GDM1 (cell line): Measurements from ENCODE around the gene EPHB3.

ENCODE experiments used
- DNase-seq: peaks from one replicate; lab custom pipeline; 2025; lab: John Stamatoyannopoulos, UW

The EPHB3 gene

GRCh38 chr3:184626923-184627322, 65.3 kb downstream of the EPHB3 start:
- DNase-seq = no peak

- DNase-seq = no peak
Measured at GRCh38 chr3:184629555-184630160, 68.1 kb downstream of the EPHB3 start.

GRCh38 chr3:184630861-184631471, 69.4 kb downstream of the EPHB3 start:
- DNase-seq = no peak

GRCh38 chr3:184631472-184631861, 69.9 kb downstream of the EPHB3 start:
- DNase-seq = no peak
